SK-N-SH (cell line): ENCODE results near the gene NKD1. TPM values are rescaled to one million over a fixed set of nuclear protein-coding genes. Genes with fewer than 3 reads are reported as not detected.

ENCODE experiments used
- CTCF ChIA-PET: fragments of 300-600, 350-600 bp; formaldehyde crosslinking; extraction: SDS; loops from one replicate; lab custom pipeline; 2021; lab: Yijun Ruan, JAX
- POLR2A ChIA-PET: fragments of 350-600 bp; sonication (Branson Sonifier 250); formaldehyde crosslinking; extraction: SDS; loops from one replicate; lab custom pipeline; 2020; ENCODE audit warnings: antibody characterized with exemption, inconsistent platforms; lab: Yijun Ruan, JAX
- DNase-seq: peaks from one replicate; pipeline ENCODE4 v3.0.0; 2012
- H2AFZ ChIP-seq: fragments of 200-600 bp; sonication (generic); 2 replicates; pipeline ENCODE4 v1.8.1; 2016; ENCODE audit warnings: antibody characterized with exemption, mild to moderate bottlenecking, low read depth
- H3F3A ChIP-seq: fragments of 200-600 bp; sonication (generic); replicated peaks from 2 replicates; pipeline ENCODE3; 2016; ENCODE audit warnings: antibody characterized with exemption, mild to moderate bottlenecking; ENCODE audit not compliant: insufficient read depth
- H3K27ac ChIP-seq, 2 experiments: fragments of 200-500 bp in 1 of 2; fragments of 200-600 bp in 1 of 2; sonication (Bioruptor generic) in 1 of 2; sonication (generic), shearing (Covaris generic) in 1 of 2; 2 replicates each; pipeline versions ENCODE4 v1.5.1 to v1.6.1; 2014 to 2016; ENCODE audit warnings: low read depth in 2 of 2, inconsistent platforms in 1 of 2, low read length in 1 of 2, mild to moderate bottlenecking in 1 of 2, mixed read lengths in 1 of 2
- H3K27me3 ChIP-seq: fragments of 200-600 bp; sonication (generic), shearing (Covaris generic); 2 replicates; pipeline ENCODE4 v1.6.1; 2016; ENCODE audit warnings: mixed run types; ENCODE audit not compliant: insufficient read depth
- H3K36me3 ChIP-seq, 2 experiments: fragments of 200-500 bp in 1 of 2; fragments of 200-600 bp in 1 of 2; sonication (Bioruptor generic) in 1 of 2; sonication (generic) in 1 of 2; replicated peaks in 1 of 2; 2 replicates each; pipeline versions ENCODE3 to v1.5.1; 2014 to 2016; ENCODE audit warnings: low read length in 1 of 2, mild to moderate bottlenecking in 1 of 2; ENCODE audit not compliant: insufficient read depth in 2 of 2, control insufficient read depth in 1 of 2
- H3K4me1 ChIP-seq, 2 experiments: fragments of 200-500 bp in 1 of 2; fragments of 200-600 bp in 1 of 2; sonication (Bioruptor generic) in 1 of 2; sonication (generic), shearing (Covaris generic) in 1 of 2; 2 replicates each; pipeline versions ENCODE4 v1.5.1 to v1.6.1; 2014 to 2016; ENCODE audit warnings: low read depth in 1 of 2, low read length in 1 of 2, mixed run types in 1 of 2; ENCODE audit not compliant: insufficient read depth in 2 of 2, control insufficient read depth in 1 of 2
- H3K4me2 ChIP-seq: fragments of 200-600 bp; sonication (generic), shearing (Covaris generic); 2 replicates; pipeline ENCODE4 v1.6.1; 2017; ENCODE audit warnings: mixed run types
- H3K4me3 ChIP-seq, 2 experiments: fragments of 200-500 bp in 1 of 2; fragments of 200-600 bp in 1 of 2; sonication (Bioruptor generic) in 1 of 2; sonication (generic), shearing (Covaris generic) in 1 of 2; 2 replicates each; pipeline versions ENCODE4 v1.5.1 to v1.8.1; 2014 to 2016; ENCODE audit warnings: low read depth in 2 of 2, inconsistent platforms in 1 of 2, low read length in 1 of 2, mild to moderate bottlenecking in 1 of 2, mixed read lengths in 1 of 2, moderate library complexity in 1 of 2
- H3K79me2 ChIP-seq: fragments of 200-600 bp; sonication (generic); 2 replicates; pipeline ENCODE4 v1.8.1; 2017; ENCODE audit warnings: mild to moderate bottlenecking; ENCODE audit not compliant: insufficient read depth
- H3K9ac ChIP-seq: fragments of 200-600 bp; sonication (generic); 2 replicates; pipeline ENCODE4 v1.6.1; 2017; ENCODE audit warnings: mixed run types
- H3K9me2 ChIP-seq: fragments of 200-600 bp; sonication (generic); 2 replicates; pipeline ENCODE4 v1.6.1; 2017; ENCODE audit warnings: mixed run types
- H3K9me3 ChIP-seq: fragments of 200-600 bp; sonication (generic); 2 replicates; pipeline ENCODE4 v1.6.1; 2017; ENCODE audit warnings: mixed run types, mild to moderate bottlenecking, moderate library complexity
- H4K20me1 ChIP-seq: fragments of 200-600 bp; sonication (generic); 2 replicates; pipeline ENCODE4 v1.6.1; 2017; ENCODE audit warnings: mild to moderate bottlenecking, mixed run types; ENCODE audit not compliant: insufficient read depth
- CHD2 ChIP-seq: fragments of 150-350 bp; IDR thresholded peaks from 2 replicates; pipeline ENCODE4 v1.6.1; 2018; ENCODE audit warnings: low read length; ENCODE audit not compliant: partially characterized antibody
- ELF1 ChIP-seq: IDR thresholded peaks from 2 replicates; pipeline ENCODE4 v1.4.0; 2012
- EP300 ChIP-seq, 2 experiments: IDR thresholded peaks; 2 replicates each; pipeline versions ENCODE4 v1.4.0 to v1.6.1; 2012; ENCODE audit warnings: borderline replicate concordance in 1 of 2, low read depth in 1 of 2, low read length in 1 of 2
- FOXJ3 ChIP-seq: sonication (generic); formaldehyde crosslinking; IDR thresholded peaks from 2 replicates; pipeline ENCODE4 v1.5.1; 2020; ENCODE audit warnings: mild to moderate bottlenecking, missing genetic modification reagents
- MEF2A ChIP-seq: IDR thresholded peaks from 2 replicates; pipeline ENCODE4 v1.4.0; 2012; ENCODE audit warnings: low read depth, borderline replicate concordance
- POLR2AphosphoS5 ChIP-seq: IDR thresholded peaks from 2 replicates; pipeline ENCODE4 v1.6.1; 2012; ENCODE audit warnings: low read depth, low read length
- RAD21 ChIP-seq: IDR thresholded peaks from 2 replicates; pipeline ENCODE4 v1.6.1; 2012; ENCODE audit warnings: mild to moderate bottlenecking, low read length
- SIN3A ChIP-seq: IDR thresholded peaks from 2 replicates; pipeline ENCODE4 v1.6.1; 2012; ENCODE audit warnings: low read depth, mild to moderate bottlenecking, low read length, moderate library complexity, borderline replicate concordance
- TCF12 ChIP-seq: IDR thresholded peaks from 2 replicates; pipeline ENCODE4 v1.4.0; 2012
- YY1 ChIP-seq: IDR thresholded peaks from 2 replicates; pipeline ENCODE4 v1.4.0; 2012; ENCODE audit warnings: low read depth, mild to moderate bottlenecking
- WGBS: methylation state at CpG from one replicate; pipeline ENCODE4 v1.1.6; 2017; ENCODE audit warnings: low lambda C conversion rate; 5-methylcytosine and 5-hydroxymethylcytosine counted together
- polyA plus RNA-seq, 3 experiments: library from polyadenylated mRNA; depleted of rRNA; stranded (reverse); fragments of >200 nt; gene quantifications; 2 replicates each; pipeline ENCODE4 v1.2.3, GENCODE V29; 2012
- TF ChIP-seq, protein P1 (sequence below): fragments of 150-350 bp; IDR thresholded peaks from 2 replicates; pipeline ENCODE4 v1.6.1; 2017; ENCODE audit warnings: antibody characterized with exemption, low read length, low read depth, borderline replicate concordance
- TF ChIP-seq, protein P2 (sequence below): fragments of 150-350 bp; IDR thresholded peaks from 2 replicates; pipeline ENCODE4 v1.6.1; 2016; ENCODE audit warnings: mild to moderate bottlenecking, low read depth, low read length
- TF ChIP-seq, protein P3 (sequence below): IDR thresholded peaks from 2 replicates; pipeline ENCODE4 v1.4.0; 2012; ENCODE audit warnings: low read depth, borderline replicate concordance
- TF ChIP-seq, protein P4 (sequence below): IDR thresholded peaks from 2 replicates; pipeline ENCODE4; 2012

Gene NKD1
- polyA plus RNA-seq, 1 of the 3 experiments (the other 2 are of a cell fraction) = 0.02 TPM

DNA sequence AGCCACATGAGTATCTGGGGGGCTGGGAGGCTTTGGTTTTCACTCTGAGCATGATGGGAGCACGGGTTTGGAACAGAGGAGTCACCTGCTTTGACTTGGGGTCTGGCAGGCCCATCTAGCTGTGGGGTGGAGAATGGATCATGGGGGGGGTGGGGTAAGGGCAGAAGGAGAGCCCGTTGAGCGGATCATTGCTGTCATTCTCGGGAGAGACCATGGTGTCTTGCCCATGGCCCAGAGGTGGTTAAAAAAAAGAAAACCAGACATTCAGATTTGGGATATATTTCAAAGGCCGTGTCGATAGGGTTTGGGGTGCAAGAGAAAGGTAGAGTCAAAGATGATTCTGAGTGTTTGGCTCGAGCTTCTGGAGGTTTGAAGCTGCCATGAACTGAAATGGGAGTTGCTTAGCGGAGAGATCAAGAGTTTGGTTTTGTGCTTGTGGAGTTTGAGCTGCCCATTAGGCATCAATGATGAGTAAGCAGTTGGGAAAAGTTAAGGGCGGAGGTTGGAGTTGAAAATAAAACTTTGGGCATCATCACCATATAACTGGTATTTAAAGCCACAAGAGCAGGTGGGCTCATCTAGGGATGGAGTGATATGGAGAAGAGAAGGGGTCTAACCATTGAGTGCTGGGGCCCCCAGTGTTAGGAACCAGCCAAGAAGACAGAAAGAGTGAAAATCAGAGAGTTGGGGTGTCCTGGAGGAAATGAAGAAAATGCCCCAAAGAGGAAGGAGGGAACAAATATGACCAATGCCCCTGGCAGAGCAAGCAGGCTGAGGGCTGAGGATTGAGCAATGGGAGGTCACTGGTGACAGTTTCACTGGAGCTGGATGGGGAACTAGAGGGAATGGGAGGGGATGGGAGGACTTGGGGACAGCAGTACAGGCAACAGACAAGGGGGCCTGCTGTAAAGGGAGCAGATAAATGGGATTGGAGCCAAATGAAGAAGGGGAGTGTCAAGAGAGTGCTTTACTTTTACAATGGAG lies 147.1 kb downstream of the NKD1 start:
- POLR2A ChIA-PET = no interaction called here

More for the DNA sequence above, 147.1 kb downstream of the NKD1 start:
- Histone ChIP-seq H3K4me2 (no peak overlapping the region), H4K20me1 (no peaks in the 10 kb centered on the region), H3K9me3 (no peaks in the 10 kb centered on the region), H3K9ac (no peak overlapping the region), H3K9me2 (no peaks in the 10 kb centered on the region), H3F3A (no peaks in the 10 kb centered on the region), H3K27ac (no peak overlapping the region), H3K27me3 (no peaks in the 10 kb centered on the region; the same call in 1 of the 2 replicates), H3K4me3 (no peak overlapping the region), H3K36me3 (no peaks in the 10 kb centered on the region), H3K79me2 (no peaks in the 10 kb centered on the region), H3K4me1 (peaks cover 0 to 2% of the 10 kb centered on the region in 2 experiments; a peak in 1 of 4 replicates), H2AFZ (no peak overlapping the region)
- 63% methylated on average over 9 of the region's 9 CpGs for WGBS
- TF ChIP-seq, protein P1, sequence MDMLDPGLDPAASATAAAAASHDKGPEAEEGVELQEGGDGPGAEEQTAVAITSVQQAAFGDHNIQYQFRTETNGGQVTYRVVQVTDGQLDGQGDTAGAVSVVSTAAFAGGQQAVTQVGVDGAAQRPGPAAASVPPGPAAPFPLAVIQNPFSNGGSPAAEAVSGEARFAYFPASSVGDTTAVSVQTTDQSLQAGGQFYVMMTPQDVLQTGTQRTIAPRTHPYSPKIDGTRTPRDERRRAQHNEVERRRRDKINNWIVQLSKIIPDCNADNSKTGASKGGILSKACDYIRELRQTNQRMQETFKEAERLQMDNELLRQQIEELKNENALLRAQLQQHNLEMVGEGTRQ = no peak
- TF ChIP-seq, protein P2, sequence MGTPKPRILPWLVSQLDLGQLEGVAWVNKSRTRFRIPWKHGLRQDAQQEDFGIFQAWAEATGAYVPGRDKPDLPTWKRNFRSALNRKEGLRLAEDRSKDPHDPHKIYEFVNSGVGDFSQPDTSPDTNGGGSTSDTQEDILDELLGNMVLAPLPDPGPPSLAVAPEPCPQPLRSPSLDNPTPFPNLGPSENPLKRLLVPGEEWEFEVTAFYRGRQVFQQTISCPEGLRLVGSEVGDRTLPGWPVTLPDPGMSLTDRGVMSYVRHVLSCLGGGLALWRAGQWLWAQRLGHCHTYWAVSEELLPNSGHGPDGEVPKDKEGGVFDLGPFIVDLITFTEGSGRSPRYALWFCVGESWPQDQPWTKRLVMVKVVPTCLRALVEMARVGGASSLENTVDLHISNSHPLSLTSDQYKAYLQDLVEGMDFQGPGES = no peak
- no peak for TF ChIP-seq YY1
- TF ChIP-seq EP300 (IDR thresholded peaks at IDR 0.05; ENCODE audit: borderline replicate concordance in 1 of 2, low read depth in 1 of 2, low read length in 1 of 2) = no peak
- no peak for TF ChIP-seq RAD21
- TF ChIP-seq MEF2A = no peak
- TF ChIP-seq POLR2AphosphoS5 = no peak
- TF ChIP-seq, protein P3, sequence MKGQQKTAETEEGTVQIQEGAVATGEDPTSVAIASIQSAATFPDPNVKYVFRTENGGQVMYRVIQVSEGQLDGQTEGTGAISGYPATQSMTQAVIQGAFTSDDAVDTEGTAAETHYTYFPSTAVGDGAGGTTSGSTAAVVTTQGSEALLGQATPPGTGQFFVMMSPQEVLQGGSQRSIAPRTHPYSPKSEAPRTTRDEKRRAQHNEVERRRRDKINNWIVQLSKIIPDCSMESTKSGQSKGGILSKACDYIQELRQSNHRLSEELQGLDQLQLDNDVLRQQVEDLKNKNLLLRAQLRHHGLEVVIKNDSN = no peak
- TF ChIP-seq ELF1 = no peak
- TF ChIP-seq SIN3A = no peak
- TF ChIP-seq, protein P4, sequence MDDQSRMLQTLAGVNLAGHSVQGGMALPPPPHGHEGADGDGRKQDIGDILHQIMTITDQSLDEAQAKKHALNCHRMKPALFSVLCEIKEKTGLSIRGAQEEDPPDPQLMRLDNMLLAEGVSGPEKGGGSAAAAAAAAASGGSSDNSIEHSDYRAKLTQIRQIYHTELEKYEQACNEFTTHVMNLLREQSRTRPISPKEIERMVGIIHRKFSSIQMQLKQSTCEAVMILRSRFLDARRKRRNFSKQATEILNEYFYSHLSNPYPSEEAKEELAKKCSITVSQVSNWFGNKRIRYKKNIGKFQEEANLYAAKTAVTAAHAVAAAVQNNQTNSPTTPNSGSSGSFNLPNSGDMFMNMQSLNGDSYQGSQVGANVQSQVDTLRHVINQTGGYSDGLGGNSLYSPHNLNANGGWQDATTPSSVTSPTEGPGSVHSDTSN = no peak
- TF ChIP-seq TCF12 = no peak
- TF ChIP-seq FOXJ3 (CRISPR knock-in tag) = no peak
- TF ChIP-seq CHD2 = no peak
- no peak for DNase-seq
- CTCF ChIA-PET = interaction anchor here (0.5 to 1.7 kb wide), 4 partner anchors 17 to 279 kb away, joined by 3 to 4 read pairs (median 4); no protein-coding TSS in a partner anchor
